Retinal pigment epithelial cell (primary cell): Measurements from ENCODE around the gene IL1RAPL1.

Experiments used
- DNase-seq: peaks from one replicate; pipeline ENCODE4 v3.0.0-alpha.2; 2010; ENCODE audit warnings: low read depth
- H3K4me3 ChIP-seq: 2 replicates; pipeline ENCODE4 v1.5.1; 2011; ENCODE audit warnings: mild to moderate bottlenecking, low read length, control low read depth, moderate library complexity
- TF ChIP-seq, protein P1 (sequence below): conservative IDR thresholded peaks from 2 replicates; pipeline ENCODE4 v1.5.1; 2011; ENCODE audit warnings: low read depth, low read length, control low read depth, inconsistent platforms

IL1RAPL1 gene

DNA sequence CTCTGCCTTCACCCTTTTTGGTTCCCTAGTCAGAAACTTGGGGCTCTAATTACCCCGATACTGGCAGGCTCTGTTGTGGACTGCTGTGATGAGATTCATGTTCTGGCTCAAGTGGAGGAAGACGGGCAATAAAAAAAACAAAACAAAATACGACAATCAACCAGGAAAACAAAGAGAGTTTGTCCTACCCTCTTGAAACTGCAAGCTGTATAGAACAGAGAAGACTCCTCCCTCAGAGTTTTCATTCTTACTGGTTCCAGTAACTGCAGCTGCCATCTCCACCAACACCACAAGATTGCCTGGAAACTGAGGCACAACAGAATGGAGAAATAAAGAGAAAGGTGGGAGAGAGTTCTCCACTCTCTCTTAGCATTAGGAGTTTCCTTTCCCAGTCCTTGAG is 11.1 kb upstream of the IL1RAPL1 start:
- no peak for DNase-seq
- no peak overlapping the region for H3K4me3 ChIP-seq
- TF ChIP-seq, protein P1, sequence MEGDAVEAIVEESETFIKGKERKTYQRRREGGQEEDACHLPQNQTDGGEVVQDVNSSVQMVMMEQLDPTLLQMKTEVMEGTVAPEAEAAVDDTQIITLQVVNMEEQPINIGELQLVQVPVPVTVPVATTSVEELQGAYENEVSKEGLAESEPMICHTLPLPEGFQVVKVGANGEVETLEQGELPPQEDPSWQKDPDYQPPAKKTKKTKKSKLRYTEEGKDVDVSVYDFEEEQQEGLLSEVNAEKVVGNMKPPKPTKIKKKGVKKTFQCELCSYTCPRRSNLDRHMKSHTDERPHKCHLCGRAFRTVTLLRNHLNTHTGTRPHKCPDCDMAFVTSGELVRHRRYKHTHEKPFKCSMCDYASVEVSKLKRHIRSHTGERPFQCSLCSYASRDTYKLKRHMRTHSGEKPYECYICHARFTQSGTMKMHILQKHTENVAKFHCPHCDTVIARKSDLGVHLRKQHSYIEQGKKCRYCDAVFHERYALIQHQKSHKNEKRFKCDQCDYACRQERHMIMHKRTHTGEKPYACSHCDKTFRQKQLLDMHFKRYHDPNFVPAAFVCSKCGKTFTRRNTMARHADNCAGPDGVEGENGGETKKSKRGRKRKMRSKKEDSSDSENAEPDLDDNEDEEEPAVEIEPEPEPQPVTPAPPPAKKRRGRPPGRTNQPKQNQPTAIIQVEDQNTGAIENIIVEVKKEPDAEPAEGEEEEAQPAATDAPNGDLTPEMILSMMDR, result no peak

DNA sequence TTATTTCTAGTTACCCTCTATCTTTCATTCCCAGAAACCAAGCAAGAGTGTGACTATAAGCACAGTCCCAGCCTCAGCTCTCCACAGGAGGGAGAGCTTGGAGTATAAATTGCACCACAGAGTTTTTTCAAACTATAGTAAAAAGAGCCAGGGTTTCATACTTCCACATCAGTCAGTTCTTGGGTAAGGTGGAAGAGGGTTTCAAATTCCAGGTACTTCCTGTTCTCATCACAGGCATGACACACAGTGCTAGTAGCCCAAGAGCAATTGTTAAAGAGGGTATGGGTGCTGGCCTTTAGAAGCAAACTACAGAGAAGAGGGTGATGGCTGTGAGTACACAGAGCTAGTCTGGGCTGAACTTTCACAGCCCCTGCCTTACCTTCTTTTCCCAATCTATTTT is 5.7 kb upstream of the IL1RAPL1 start:
- TF ChIP-seq, protein P1, result no peak
- H3K4me3 ChIP-seq, result no peak overlapping the region

DNA sequence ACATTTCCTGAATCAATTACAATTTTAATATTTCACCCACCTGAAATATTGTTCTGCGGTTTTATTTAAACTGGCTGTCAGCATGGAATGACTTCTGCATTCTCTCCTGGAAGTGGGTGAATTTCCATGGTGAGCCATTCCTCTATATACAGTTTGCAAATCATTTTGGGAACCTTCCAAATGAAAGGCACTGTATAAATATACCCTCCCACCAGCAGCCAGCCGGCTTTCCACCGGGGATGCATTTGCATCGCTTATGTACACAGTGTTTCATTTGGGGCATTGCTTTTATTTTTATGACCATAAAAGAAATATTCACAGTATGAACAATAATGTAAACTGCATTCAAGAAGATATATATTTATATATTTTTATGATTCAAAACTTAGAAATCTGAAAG is 4.7 kb upstream of the IL1RAPL1 start:
- TF ChIP-seq, protein P1, result no peak
- no peak overlapping the region for H3K4me3 ChIP-seq
- DNase-seq, result no peak

More for the DNA sequence above, 5.7 kb upstream of the IL1RAPL1 start:
- DNase-seq, result no peak

DNA sequence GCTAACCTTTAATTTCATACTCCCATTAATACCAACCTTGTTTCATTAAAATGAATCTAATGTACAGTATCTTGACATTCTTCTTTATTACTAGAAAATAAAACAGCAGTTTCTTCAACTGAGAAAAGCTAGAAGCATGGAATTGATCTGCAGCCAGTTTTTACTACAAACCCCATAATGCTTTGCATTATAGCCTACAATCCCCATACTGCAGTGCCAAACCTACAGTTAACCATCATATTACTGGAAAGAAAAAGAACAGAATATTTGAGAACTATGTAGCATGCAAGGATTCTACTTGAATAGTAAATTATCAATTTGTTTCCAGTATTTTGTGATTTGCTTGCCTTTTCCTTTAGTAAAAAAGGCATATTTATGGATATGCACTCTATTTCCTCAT is 3.2 kb upstream of the IL1RAPL1 start:
- DNase-seq, result no peak
- TF ChIP-seq, protein P1, result no peak
- H3K4me3 ChIP-seq, result no peak overlapping the region

DNA sequence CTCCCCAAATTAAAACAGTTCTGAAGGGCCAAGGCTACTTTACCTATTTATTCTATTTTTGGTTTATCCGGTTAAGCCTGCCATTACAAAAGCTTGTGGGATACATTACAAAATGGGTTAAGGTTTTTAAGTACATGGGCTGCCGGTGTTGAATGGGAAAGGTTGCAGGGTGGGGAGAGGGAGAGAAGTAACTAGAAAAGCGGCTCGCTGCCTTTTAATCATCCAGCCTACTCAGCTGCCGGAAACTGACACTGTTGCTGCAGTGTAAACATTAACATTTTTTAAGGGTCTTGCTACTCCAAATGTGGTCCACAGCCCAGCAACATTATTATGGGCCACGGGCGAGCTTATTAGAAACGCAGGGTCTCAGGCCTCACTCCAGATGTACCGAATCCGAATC is 1.5 kb upstream of the IL1RAPL1 start:
- TF ChIP-seq, protein P1, result no peak
- peak overlapping the region; percentile 60 for H3K4me3 ChIP-seq
- DNase-seq, result no peak

DNA sequence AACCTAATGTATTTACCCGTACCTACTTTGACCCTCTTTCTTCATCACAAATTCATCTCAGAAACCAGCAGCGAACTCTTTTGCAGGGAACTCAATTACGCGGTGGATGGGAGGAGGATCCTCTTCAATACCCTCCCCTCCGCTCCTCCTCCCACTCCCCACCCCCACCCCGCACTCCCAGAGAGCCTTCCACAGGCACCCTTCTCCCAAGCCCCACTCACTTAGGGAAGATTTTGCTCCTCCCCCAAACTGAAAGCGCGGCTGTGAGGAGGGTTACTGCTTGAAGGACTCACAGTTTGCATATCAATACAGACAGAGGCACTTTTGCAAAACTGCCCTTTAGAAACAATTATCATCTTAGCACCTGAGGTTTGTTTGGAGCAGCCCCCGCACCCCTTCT is 960 bp upstream of the IL1RAPL1 start:
- H3K4me3 ChIP-seq, result peak overlapping the region; percentile 60
- TF ChIP-seq, protein P1, result no peak
- DNase-seq, result no peak

DNA sequence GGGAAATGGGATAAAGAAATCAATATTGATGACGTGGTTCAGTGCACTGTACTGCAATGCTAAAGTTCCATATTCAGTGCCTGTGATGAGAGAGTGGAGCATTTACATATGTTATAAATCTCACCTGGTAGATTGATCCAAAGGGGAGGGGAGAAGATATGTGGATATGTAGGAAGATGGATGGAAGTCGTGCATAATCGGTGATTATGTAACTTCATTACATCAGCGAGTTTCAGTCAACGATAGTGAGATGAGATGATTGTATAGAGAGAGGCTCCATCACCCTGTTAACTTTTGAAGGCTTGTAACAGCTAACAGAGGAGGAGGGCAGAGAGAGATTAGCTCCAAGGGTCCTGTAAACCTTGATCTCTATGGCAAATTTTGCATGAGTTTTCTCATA is 1.8 kb downstream of the IL1RAPL1 start:
- TF ChIP-seq, protein P1, result no peak
- no peak overlapping the region for H3K4me3 ChIP-seq
- DNase-seq, result no peak
